DMS153 treated with DMSO at 0.1 percent for 48 hours (cell line): Measurements from ENCODE around the gene FAM187B.
"Not testable (repeated sequence)": the region's sequence is repeated elsewhere in the genome, so short reads cannot be mapped to it uniquely, and the experiment has no call there.

Experiments used
- DNase-seq: peaks from one replicate; lab custom pipeline; 2025; ENCODE audit not compliant: unreplicated experiment; lab: John Stamatoyannopoulos, UW

The FAM187B gene

GRCh38 chr19:35213663-35214632 lies 14.6 kb downstream of the FAM187B start:
- peak; percentile 95 for DNase-seq

DNA sequence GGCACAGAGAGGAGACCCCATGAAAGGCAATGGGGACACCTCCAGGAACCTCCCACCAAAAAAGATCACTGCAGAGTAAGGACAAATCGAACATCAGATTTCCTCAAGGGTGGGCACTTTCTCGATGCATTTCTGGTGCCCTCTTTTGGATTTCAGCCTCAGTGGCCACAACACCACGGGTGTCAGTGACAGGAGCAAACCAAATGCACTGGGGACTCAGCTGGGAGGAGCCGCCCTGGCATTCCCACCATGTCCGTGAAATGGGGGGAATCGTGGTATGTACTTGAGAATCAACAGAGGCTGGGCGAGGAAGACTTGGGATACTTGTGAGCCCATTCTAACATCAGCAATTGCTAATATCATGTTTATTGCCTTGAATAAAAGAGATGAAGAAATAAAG lies 16.3 kb downstream of the FAM187B start:
- DNase-seq, result no peak

DNA sequence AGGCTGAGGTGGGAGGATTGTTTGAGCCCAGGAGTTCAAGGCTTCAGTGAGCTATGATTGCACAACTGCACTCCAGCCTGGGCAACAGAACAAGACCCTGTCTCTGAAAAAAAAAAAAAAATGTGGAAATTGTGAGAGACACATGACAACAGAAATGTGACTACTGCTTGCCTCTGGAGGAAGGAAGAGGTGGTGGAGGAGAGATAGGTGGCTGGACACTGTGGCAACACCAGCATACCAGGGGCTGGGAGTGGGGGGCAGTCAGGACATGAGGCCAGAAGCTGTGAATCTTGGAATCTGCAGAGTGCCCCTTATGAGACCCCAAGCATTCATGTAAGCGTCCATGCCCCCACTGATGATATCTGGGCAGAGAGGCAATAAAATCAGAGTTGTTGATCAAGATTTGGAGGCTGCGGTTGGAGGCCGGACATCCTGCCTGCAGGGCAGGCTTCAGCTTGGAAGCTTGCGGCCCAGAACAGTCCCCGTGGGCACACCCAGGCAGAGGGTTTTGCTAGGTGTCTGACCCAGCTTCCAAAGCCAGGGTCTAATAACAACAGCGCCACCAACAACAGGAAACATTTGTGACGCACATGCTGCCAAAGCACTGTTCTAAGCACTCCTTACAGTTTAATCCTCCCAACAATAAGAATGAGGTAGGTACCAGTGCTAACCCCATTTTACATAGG lies 16.9 kb downstream of the FAM187B start:
- no peak for DNase-seq

GRCh38 chr19:35209646-35210045 lies 18.9 kb downstream of the FAM187B start:
- DNase-seq, result no peak

DNA sequence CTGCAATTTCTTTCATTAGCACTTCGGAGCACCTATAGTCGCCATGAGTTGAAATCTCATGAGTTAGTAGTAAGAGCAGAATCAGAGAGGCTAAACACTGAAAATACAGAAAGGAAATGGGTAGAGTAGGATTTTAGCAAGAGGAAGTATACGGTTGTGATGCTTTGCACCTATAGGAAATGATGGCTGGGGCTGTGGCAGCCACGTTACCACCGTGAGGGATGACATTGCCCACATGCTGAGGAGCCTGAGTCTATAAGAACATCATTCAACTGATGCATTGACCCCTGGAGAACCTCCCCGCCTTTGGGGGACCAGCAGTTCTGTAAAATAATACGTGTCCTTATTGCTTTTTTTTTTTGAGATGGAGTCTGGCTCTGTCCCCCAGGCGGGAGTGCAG lies 20.4 kb downstream of the FAM187B start:
- DNase-seq, result no peak

GRCh38 chr19:35207391-35207871 lies 21.1 kb downstream of the FAM187B start:
- DNase-seq, result no peak

DNA sequence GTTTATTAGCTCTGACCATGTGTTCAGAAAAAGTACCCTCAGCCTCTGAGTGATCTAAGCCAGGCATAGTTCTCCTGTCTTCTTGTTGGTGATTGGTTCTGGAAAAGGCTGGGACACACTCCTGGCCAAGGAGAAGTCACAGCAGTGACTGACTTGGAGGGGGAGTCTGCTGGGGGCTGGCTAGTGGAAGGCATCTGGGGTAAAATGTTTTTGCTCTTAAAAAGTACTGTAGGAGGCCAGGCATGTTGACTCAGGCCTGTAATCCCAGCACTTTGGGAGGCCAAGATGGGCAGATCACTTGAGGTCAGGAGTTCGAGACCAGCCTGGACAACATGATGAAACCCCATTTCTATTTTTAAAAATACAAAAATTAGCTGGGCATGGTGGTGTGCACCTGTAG lies 21.7 kb downstream of the FAM187B start:
- DNase-seq, result no peak

DNA sequence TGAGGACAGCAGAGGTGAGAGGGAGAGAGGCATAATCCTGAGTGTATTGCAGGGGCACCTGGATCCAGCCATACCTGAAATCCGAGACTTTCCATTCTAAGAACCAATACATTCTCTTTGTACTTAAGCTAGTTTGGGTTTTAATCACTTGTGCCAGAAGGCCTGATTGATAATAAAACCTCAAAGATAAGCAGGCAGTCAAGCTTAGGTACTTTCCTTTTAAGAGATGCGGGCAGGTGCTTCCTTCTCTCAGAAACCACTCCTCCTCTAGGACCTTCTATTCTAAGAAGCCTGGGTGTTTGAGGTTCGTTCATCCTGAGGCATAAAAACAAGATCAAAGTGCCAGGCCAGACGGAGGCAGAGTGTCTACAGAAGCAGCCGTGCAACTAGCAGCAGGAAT lies 22.2 kb downstream of the FAM187B start:
- no peak for DNase-seq

DNA sequence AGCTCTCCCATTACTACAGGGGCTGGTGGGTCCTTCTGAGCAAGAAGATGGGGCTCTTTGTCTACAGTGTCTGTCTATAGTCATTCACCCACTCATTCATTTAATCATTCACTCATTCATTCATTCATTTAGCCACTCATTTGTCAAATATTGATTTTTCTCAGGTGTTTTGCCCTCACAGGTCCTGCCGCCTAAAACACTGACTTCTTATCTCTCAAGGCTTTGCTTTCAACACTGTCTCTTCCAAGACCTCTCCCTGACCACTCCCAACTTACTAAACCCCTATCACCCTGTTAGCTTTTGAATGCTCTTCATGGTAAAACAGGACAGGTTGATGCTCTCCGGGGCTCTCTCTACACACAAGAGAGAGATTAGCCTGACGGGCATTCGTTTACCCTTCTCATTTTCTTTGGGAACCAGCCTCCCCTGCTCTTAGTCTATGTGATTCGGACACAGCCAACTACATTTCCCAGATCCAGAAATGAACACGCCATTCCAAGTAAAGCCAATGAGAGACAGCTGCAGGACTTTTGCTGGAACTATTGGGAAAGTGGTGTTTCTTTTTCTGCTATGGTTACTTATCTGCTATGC lies 22.7 kb downstream of the FAM187B start:
- DNase-seq, result no peak

- DNase-seq, result no peak
Observed at GRCh38 chr19:35204799-35205732, 23.5 kb downstream of the FAM187B start.

DNA sequence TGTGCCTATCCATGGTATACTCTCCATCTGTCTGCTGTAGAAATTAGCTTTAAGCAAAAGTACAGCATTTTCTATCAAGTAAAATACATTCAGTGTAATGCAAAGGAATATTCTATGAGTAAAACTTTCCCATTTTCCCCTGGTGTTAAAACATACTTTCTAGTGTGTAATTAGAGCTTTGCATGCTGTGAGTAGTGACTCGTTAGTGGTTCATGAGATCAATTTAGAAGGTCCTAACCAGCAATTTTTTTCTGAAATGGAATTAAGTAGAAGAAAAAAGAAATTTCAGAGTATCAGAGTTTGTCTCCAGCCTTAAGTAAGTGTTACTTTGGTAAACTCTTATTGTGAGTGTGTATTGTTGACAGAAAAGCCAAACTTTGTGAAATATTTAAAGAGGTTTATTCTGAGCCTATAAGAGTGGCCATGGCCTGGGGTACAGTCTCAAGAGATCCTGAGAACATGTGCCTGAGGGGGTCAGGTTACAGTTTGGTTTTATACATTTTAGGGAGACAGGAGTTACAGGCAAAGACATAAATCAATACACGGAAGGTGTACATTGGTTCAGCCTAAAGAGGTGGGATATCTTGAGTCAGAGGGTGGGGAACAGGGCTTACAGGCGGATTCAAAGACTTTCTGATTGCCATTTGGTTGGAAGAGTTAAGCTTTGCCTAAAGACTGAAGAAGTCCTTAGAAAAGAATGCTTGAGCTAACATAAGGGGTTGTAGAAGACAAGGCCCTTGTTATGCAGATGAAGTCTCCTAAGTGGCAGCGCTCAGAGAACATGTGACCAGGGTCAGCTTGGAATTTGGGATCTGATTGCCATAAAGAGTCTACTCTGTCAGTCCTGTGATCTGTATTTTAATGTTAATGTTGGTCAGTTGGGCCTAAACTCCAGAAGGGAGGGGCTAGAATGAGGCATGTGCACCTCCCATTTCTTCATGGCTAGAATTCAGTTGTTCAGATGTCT lies 25.5 kb downstream of the FAM187B start:
- no peak for DNase-seq

- no peak for DNase-seq
Observed at GRCh38 chr19:35199481-35199880, 29.1 kb downstream of the FAM187B start.

- not testable (repeated sequence) for DNase-seq
Observed at GRCh38 chr19:35196861-35197260, 31.7 kb downstream of the FAM187B start.

GRCh38 chr19:35195830-35196229 lies 32.7 kb downstream of the FAM187B start:
- DNase-seq, result no peak

GRCh38 chr19:35194012-35194984 lies 34.2 kb downstream of the FAM187B start:
- no peak for DNase-seq

DNA sequence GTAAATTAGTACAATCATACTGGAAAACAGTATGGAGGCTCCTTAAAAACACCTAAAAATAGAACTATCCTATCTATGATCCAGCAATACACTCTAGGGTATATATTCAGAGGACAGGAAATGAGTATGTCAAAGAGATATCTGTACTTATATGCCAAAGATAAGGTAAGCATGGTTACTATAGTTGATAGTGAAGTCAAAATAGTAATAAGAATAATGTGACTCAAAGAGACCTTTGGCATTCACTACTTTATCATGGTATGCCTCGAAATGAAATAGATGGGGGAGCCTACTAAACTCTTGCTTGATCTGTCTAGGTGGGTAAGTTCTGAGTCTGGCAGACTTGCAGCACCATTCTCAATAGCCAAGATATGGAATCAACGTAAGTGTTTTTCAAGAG lies 43.7 kb downstream of the FAM187B start:
- no peak for DNase-seq

GRCh38 chr19:35184267-35184666 lies 44.3 kb downstream of the FAM187B start:
- no peak for DNase-seq

- DNase-seq, result no peak
Observed at GRCh38 chr19:35181387-35181786, 47.2 kb downstream of the FAM187B start.
